ENCODE measurements around the gene CEP41.

CEP41 gene

DNA sequence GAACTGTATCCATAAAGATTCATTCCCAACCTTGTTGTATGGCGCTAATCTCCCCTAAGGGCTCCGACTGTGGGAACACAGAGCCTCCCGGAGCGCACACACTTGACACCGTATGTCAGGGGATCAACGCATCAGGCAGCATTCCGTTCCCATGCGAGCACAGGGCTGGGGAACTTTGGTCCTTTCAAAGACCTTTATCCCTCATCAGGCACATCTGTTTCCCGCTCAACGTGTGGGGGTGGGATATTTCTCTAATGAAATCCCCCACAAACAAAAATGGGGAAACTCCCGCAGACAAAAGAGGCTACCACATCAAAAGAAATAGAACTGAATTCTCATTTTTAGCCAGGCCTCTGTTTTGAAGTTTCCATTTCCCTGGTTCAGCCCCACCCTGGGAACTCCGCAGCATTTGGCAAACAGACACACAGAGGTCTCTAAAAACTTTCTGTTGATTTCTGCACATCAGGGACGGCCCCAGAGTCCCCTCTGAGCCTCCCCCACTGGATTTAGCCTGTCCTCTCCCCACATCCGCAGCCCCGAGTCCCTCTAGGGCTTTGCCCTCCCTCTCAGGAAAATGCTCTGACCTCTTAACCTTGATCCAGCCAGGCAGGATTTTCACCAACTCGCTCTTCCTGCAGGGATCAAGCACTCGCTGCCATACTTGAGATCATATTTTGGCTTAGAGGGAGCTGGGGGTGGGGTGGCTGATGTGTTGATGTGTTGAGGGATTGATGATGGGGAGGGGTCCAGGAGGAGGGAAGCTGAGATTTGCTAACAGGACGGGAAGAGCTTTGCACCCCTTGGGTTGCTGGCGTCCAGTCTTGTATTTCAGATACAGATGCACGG lies 89.6 kb downstream of the CEP41 start:
- DNase-seq (ENCODE audit: low spot score), result no peak

DNA sequence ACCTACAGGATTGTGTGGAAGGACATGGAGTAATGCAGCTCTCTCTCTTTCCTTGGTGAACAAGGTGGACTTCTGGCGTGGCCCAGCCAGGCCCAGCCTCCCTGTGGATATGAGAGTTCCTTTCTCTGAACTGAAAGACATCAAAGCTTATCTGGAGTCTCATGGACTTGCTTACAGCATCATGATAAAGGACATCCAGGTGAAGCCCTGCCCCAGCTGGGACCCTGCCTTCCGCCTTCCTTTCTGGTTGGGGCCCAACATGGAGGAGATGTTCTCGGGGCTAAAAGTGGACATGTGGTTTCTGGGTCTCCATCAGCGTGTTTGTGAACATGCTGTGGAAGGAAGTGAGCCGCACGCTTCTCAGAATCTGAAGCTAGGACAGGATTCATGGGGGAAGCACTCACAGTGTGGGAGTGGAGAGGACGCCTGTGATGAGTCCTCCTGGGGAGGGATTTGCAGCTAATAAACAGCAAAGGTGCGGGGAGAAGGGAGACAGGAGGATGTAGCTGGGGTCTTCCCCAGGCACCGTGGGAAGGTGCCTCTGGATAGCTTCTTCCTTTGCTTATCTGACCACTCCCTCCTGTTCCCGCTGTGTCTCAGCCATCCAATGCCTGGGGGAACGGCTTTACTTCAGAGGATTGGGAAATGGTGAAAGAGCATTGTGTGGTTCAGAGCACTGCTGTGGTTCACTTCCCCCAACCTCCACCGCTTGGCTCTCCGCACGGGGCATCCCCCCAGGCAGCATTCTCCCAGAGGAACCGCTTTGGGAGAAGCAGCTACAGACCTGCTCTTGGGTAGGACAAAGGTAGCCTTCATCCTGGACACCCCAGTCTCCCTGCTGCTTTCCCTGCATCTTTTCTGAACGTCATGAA lies 90.7 kb downstream of the CEP41 start:
- no peak for DNase-seq (ENCODE audit: low spot score)

DNA sequence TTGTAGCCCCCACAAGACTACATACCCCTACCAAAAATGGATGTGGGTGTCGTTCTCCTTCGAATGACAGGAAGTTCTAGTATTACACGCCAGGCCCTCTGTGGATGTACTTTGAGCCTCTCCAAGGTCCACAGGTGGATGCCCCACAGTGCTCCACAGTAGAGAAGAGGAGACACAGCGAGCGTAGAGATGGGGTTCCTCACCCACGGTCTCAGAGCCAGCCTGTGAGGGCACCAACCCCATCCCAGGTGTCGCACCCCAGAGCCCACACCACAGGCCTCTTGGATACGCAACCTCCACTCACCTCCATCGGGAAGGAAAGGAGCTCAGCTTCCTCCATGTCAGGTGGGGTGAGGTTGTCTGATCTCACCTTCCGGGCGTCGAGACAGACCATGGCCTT lies 93.9 kb downstream of the CEP41 start:
- no peak for DNase-seq (ENCODE audit: low spot score)

DNA sequence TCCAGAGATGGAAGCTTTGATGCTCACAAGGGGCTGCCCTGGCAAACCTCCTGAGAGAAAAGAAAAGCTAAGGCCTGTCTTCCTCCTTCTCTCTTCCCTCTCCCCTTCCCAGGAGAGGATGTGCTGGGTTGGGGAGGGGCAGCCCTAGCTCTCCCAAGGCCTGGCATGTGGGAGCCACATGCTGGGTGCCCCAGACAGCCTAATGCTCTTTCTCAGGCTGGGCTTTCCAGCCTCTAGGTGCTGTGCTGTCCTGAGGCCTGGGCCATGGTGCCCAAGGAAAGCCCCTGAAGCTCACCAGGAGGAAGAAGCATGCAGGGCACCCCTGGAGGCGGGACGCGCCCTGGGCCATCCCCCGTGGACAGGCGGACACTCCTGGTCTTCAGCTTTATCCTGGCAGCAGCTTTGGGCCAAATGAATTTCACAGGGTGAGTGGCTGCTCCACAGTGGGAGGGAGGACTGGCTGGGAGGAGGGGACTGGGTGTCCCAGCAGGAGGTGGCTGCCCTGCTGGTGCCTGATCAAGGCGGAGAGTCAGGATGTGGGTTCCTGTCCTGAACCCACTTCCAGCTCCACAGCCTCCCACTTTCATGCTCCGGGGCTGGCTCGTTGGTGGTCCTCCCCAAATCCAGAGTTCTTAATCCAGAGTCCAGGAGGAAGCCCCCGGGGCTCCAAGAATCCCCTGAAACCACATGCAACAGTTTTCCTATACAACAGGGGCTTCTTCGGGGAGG lies 94.5 kb downstream of the CEP41 start:
- no peak for DNase-seq (ENCODE audit: low spot score)

DNA sequence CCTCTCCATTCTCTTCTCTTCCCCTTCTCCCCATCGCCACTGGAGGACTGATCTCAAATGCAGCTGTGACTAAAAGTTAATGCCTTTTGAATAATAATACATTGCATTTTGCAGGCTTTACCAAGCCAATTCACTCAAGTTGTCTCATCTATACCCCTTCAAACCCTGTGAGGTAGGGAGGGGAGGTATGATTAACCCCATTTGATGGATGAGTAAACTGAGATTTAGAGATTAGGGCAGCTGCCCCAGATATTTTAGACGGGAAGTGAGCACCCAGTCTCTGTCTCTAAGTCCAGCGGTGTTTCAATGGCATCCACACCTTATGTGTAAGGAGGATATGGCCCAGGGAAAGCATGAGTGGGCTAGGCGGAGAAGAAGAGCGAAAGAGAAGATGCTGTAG lies 95.1 kb downstream of the CEP41 start:
- DNase-seq (ENCODE audit: low spot score), result no peak

DNA sequence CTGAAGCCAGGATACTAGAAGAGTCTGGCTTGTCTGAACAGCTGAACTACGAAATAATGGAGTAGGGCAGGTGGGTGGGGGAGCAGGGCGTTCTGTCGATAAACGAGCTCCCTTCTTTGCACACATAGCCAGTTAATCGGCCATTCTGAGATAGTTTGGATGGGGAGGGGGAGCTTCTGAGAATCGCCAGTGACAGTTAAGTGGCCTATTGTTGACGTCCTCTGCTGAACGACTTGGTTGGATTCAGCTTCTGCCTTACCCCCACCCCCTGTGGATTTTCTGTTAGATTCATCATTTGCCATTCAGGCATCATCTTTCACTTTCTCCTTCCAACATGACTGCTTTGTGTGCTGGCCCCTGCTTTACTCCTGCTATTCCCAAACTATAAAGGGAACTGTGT lies 95.7 kb downstream of the CEP41 start:
- no peak for DNase-seq (ENCODE audit: low spot score)

DNA sequence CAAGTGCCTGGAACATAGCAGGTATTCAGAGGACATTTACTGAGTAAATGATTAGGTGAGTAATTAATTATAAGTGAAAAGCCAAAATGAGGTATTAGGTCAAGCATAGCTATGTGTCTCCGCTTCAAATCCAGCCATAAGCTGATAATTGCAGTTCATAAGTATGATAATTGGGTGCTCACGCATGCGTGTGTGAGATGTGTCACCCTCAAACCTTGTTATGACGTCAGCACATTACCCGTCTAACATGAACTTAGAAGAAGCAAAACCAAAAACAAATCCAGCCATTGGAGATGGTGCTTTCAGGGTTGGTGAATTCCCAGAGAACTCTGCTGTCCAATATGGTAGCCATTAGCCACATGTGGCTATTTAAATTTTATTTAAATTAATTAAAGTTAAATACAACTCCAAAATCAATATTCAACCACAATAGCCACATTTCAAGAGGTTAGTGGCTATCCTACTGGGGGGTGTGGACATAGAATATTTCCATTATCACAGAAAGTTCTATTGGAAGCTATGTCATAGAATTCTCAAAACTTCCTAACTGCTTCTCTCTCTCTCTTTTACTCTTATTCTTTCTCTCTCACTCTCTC lies 96.4 kb downstream of the CEP41 start, which contains the start of gene CPA5:
Gene CPA5, plus strand, starts transcription at position 546 of the 596 bp plus-strand sequence. CDS start 1,670 bp downstream, outside the sequence.
- DNase-seq (ENCODE audit: low spot score), result no peak

Data from cerebellar cortex (tissue), 1 donor.